Stomach (tissue), 9 donors: ENCODE measurements around the gene PRRX2. TPM values are rescaled to one million over a fixed set of nuclear protein-coding genes. Genes with fewer than 3 reads are reported as not detected.

Source experiments
- DNase-seq, 2 donors: peaks; one replicate each; pipeline versions ENCODE4 v3.0.0 to v3.0.0-alpha.2; 2013 to 2019
- H3K27ac ChIP-seq, 5 donors: fragments of 200-600 bp in 4 of 5; sonication (generic) in 4 of 5; one replicate each; pipeline ENCODE4 v1.5.1; 2013 to 2019; ENCODE audit warnings: mild to moderate bottlenecking in 1 of 5, moderate library complexity in 1 of 5
- H3K27me3 ChIP-seq, 3 donors: fragments of 200-600 bp; sonication (generic); one replicate each; pipeline ENCODE4 v1.5.1; 2017 to 2019; ENCODE audit warnings: mixed run types in 1 of 3
- H3K36me3 ChIP-seq, 4 donors: fragments of 200-600 bp; sonication (generic); 1 replicate in 3 of 4; 2 replicates in 1 of 4; pipeline ENCODE4 v1.5.1; 2016 to 2019
- H3K4me1 ChIP-seq, 4 donors: fragments of 200-600 bp; sonication (generic); one replicate each; pipeline ENCODE4 v1.5.1; 2016 to 2019
- H3K4me3 ChIP-seq, 4 donors: fragments of 200-600 bp; sonication (generic) in 3 of 4; one replicate each; pipeline ENCODE4 v1.5.1; 2016 to 2019; ENCODE audit warnings: mild to moderate bottlenecking in 1 of 4
- H3K9me3 ChIP-seq, 4 donors: fragments of 200-600 bp; sonication (generic); one replicate each; pipeline ENCODE4 v1.5.1; 2016 to 2019
- EP300 ChIP-seq: sonication (generic); formaldehyde crosslinking; IDR thresholded peaks from one replicate; pipeline ENCODE4 v1.6.1; 2017; ENCODE audit warnings: antibody characterized with exemption
- POLR2A ChIP-seq, 4 donors: fragments of 450-650 bp; IDR thresholded peaks; one replicate each; pipeline ENCODE4 v1.6.1; 2016; ENCODE audit warnings: antibody characterized with exemption in 4 of 4, control low read depth in 2 of 4, mild to moderate bottlenecking in 1 of 4, moderate library complexity in 1 of 4
- POLR2AphosphoS5 ChIP-seq, 3 donors: sonication (generic); formaldehyde crosslinking; IDR thresholded peaks; one replicate each; pipeline ENCODE4 v1.6.1; 2016; ENCODE audit warnings: antibody characterized with exemption in 3 of 3
- WGBS, 5 donors: extraction: QIAGEN DNeasy Blood & Tissue Kit in 3 of 5; methylation state at CpG; one replicate each; pipeline versions ENCODE4 v1.1.5 to v1.1.7; 2013 to 2018; 5-methylcytosine and 5-hydroxymethylcytosine counted together
- intact Hi-C: fragments of 100-400 bp; cut with DNase I; formaldehyde crosslinking; loops from one replicate; pipeline ENCODE4 v1.15.1; 2023; ENCODE audit warnings: low total_unique reads
- polyA plus RNA-seq, 3 donors: library from polyadenylated mRNA; stranded (reverse); fragments of 200-250 nt; gene quantifications; one replicate each; pipeline ENCODE4 v1.2.3, GENCODE V29; 2013
- total RNA-seq, 5 donors: library from RNA; depleted of rRNA; stranded (reverse); fragments of >200 nt; gene quantifications; one replicate each; pipeline versions ENCODE4 v1.1.0 to v1.2.3, GENCODE V29; 2014 to 2016
- TF ChIP-seq, protein P1 (sequence below), 7 experiments: fragments of 450-650 bp in 4 of 7; fragments of 200-600 bp in 3 of 7; sonication (generic) in 3 of 7; IDR thresholded peaks; one replicate each; pipeline ENCODE4 v1.5.1; 2016 to 2019; ENCODE audit warnings: antibody characterized with exemption in 7 of 7, control low read depth in 2 of 7, mild to moderate bottlenecking in 1 of 7
- donor health status: healthy with polysubstance abuse.
- donor health status: Bipolar disorder and iron deficiency.
- donor health status: healthy.

The PRRX2 gene
- total and polyA plus RNA-seq, 8 donors: 0.87 to 8.4 (median 3.0) TPM; not detected in 2

DNA sequence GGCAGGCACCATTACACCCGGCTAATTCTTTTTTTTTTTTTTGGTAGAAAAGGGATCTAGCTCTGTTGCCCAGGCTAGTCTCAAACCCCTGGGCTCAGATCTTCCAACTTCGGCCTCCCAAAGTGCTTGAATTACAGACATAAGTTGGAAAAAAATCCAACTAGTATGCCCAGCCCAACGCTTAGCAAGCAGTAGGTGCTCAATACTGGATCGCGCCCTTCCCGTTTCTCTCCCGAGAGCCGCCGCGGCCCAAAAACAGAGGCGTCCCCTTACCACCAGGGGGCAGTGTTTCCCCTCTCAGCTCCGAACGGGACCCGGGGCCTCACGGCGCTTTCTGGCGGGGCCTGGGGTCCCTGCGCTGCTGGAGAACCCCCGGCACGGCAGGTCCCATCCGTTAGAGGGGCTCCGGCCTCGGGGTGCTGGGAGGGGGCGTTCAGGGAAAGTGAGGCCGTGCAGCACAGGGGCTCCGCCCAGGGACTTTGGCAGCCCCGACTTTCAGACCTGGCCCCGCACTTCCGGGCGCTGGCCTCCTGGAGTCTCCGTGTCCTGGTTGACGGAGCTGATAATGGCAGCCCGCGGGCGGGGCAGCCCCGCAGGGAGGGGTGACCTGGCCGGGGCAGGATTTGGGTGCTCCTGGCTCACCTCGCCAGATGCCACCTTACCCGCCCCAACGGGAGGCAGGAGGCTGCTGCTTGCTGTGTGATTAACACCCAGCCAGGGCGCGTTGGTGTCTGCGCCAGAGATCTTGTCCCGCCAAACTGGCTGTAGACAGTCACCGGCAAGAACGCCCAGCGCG lies 72.2 kb downstream of the PRRX2 start:
- WGBS, 5 donors: 2 to 17% (median 3%) methylated on average over 21 to 48 of the region's 48 CpGs
- H3K4me1 ChIP-seq: peaks cover 0 to 13% (median 9%) of the 10 kb centered on the region in 4 donors
- peak overlapping the region; percentile 50 to 83 (median 76) for H3K27ac ChIP-seq
- peak; percentile 92 to 94 for DNase-seq
- intact Hi-C loops: loop anchor here (5.0 kb wide), 1 partner anchor 50 kb away; no protein-coding TSS in a partner anchor
- peaks cover 0 to 17% (median 4%) of the 10 kb centered on the region in 3 donors for H3K27me3 ChIP-seq
- H3K36me3 ChIP-seq: no peaks in the 10 kb centered on the region
- H3K9me3 ChIP-seq: no peaks in the 10 kb centered on the region
- peak overlapping the region; percentile 49 to 68 (median 56) for H3K4me3 ChIP-seq
- TF ChIP-seq, protein P1, sequence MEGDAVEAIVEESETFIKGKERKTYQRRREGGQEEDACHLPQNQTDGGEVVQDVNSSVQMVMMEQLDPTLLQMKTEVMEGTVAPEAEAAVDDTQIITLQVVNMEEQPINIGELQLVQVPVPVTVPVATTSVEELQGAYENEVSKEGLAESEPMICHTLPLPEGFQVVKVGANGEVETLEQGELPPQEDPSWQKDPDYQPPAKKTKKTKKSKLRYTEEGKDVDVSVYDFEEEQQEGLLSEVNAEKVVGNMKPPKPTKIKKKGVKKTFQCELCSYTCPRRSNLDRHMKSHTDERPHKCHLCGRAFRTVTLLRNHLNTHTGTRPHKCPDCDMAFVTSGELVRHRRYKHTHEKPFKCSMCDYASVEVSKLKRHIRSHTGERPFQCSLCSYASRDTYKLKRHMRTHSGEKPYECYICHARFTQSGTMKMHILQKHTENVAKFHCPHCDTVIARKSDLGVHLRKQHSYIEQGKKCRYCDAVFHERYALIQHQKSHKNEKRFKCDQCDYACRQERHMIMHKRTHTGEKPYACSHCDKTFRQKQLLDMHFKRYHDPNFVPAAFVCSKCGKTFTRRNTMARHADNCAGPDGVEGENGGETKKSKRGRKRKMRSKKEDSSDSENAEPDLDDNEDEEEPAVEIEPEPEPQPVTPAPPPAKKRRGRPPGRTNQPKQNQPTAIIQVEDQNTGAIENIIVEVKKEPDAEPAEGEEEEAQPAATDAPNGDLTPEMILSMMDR (IDR thresholded peaks at IDR 0.05): peak in 6 of 7 experiments; percentile 85 to 99 (median 97)
- TF ChIP-seq POLR2AphosphoS5 (IDR thresholded peaks at IDR 0.05): peak in 1 of 3 donors; percentile 47
- no peak for TF ChIP-seq POLR2A (IDR thresholded peaks at IDR 0.05)
- no peak for TF ChIP-seq EP300

DNA sequence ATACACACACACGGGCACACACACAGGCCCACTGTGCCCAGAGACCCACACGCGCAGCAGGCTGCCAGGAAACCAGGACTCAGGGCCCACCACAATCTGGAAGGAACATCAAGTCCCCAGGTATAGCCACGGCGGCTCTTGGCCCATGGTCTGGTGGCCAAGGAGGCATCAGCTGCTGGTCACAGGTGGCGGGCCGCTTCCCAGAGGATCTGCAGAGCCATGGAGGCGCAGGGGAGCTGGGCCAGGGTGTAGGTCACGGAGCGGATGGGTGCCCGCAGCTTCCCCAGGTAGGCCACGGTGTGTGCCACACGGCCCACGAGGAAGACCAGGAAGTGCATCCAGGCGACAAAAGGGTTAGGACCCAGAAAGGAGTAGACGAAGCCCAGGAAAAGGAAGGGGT lies 74.0 kb downstream of the PRRX2 start:
- Histone ChIP-seq H3K27me3 (peaks cover 0 to 17% (median 4%) of the 10 kb centered on the region in 3 donors), H3K27ac (no peak overlapping the region), H3K9me3 (no peaks in the 10 kb centered on the region), H3K4me3 (no peak overlapping the region), H3K4me1 (peaks cover 0 to 13% (median 9%) of the 10 kb centered on the region in 4 donors), H3K36me3 (no peaks in the 10 kb centered on the region)
- intact Hi-C loops: loop anchor here (5.0 kb wide), 1 partner anchor 48 kb away; no protein-coding TSS in a partner anchor
- no peak for DNase-seq
- TF ChIP-seq POLR2AphosphoS5 (IDR thresholded peaks at IDR 0.05): no peak
- TF ChIP-seq POLR2A (IDR thresholded peaks at IDR 0.05): no peak
- TF ChIP-seq, protein P1 (IDR thresholded peaks at IDR 0.05): no peak
- TF ChIP-seq EP300: no peak
- 90 to 96% (median 95%) methylated on average over 16 of the region's 16 CpGs for WGBS, 5 donors

DNA sequence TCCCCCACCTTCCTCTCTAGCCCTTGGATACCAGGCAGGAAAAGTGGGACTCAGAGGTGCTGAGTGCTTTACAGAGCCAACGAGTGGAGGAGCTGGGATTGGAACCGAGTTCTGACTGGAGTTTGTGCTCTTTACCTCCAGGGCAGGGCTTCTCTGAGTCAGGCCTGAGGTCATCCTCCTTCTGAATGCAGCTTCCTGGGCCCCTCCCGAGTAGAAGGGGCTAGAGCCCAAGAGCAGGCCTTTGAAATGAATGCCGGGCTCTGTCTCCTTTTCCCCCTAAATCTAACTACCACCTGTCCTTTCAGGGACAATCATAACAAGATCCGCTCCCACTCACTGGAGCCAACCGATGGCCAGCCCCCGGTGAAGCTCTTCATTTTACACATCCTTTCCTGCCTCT lies 74.7 kb downstream of the PRRX2 start:
- TF ChIP-seq POLR2A (IDR thresholded peaks at IDR 0.05): no peak
- TF ChIP-seq EP300: no peak
- TF ChIP-seq, protein P1 (IDR thresholded peaks at IDR 0.05): no peak
- no peak for TF ChIP-seq POLR2AphosphoS5 (IDR thresholded peaks at IDR 0.05)
- Histone ChIP-seq H3K4me3 (no peak overlapping the region), H3K27ac (no peak overlapping the region), H3K36me3 (no peaks in the 10 kb centered on the region), H3K9me3 (no peaks in the 10 kb centered on the region), H3K27me3 (peaks cover 0 to 15% (median 4%) of the 10 kb centered on the region in 3 donors), H3K4me1 (peaks cover 0 to 13% (median 9%) of the 10 kb centered on the region in 4 donors)
- intact Hi-C loops: no loop called here
- DNase-seq: no peak
- 85 to 91% (median 87%) methylated on average over 7 of the region's 7 CpGs for WGBS, 5 donors

DNA sequence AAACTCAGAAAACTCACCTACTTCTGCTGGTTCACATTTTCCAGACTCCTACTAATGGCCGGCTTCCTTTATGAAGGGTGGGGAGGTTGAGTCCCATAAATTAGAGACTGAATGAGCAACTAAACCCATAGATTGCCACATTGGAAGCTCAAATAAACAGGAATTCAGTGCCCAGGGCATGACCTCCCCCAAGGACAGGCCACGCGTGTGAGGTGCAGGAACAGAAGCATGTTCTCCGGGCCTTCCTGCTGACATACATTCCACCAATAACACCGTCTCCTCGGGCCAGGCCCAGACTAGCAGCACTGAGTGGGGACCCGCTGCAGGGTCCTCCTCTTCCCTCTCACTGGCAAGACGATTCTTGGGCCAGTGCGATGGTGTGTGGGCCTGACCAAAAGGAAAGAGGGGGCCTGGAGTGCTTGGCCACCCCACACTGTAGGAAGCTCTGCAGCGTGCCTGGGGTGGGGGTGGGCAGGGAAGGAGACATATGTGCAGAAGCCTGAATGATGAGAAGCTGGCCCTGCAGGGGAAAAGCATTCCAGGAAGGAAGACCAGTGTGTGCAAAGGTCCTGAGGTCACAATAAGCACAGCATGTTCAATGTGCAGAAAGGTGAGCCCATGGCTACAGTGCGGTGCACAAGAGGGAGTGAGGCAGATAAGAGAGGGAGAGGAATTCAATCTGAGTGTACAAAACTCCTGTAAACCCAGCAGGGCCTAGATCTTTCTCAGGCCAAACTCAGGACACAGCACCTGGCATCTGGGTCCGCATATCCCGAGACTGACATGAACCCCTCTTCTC lies 75.4 kb downstream of the PRRX2 start:
- 83 to 96% (median 94%) methylated on average over 13 of the region's 13 CpGs for WGBS, 5 donors
- intact Hi-C loops: no loop called here
- no peak for TF ChIP-seq POLR2AphosphoS5 (IDR thresholded peaks at IDR 0.05)
- no peak for TF ChIP-seq POLR2A (IDR thresholded peaks at IDR 0.05)
- TF ChIP-seq, protein P1 (IDR thresholded peaks at IDR 0.05): no peak
- no peak for TF ChIP-seq EP300
- Histone ChIP-seq H3K4me3 (no peak overlapping the region), H3K9me3 (no peaks in the 10 kb centered on the region), H3K36me3 (no peaks in the 10 kb centered on the region), H3K27ac (no peak overlapping the region), H3K27me3 (peaks cover 0 to 11% (median 4%) of the 10 kb centered on the region in 3 donors), H3K4me1 (peaks cover 0 to 13% (median 9%) of the 10 kb centered on the region in 4 donors)
- no peak for DNase-seq
